ENCODE data around the gene POU3F1. TPM values are rescaled to one million over a fixed set of nuclear protein-coding genes. Genes with fewer than 3 reads are reported as not detected.

Gene POU3F1
- total RNA-seq, 1 donor from 2014 or later, result 2.8 TPM

DNA sequence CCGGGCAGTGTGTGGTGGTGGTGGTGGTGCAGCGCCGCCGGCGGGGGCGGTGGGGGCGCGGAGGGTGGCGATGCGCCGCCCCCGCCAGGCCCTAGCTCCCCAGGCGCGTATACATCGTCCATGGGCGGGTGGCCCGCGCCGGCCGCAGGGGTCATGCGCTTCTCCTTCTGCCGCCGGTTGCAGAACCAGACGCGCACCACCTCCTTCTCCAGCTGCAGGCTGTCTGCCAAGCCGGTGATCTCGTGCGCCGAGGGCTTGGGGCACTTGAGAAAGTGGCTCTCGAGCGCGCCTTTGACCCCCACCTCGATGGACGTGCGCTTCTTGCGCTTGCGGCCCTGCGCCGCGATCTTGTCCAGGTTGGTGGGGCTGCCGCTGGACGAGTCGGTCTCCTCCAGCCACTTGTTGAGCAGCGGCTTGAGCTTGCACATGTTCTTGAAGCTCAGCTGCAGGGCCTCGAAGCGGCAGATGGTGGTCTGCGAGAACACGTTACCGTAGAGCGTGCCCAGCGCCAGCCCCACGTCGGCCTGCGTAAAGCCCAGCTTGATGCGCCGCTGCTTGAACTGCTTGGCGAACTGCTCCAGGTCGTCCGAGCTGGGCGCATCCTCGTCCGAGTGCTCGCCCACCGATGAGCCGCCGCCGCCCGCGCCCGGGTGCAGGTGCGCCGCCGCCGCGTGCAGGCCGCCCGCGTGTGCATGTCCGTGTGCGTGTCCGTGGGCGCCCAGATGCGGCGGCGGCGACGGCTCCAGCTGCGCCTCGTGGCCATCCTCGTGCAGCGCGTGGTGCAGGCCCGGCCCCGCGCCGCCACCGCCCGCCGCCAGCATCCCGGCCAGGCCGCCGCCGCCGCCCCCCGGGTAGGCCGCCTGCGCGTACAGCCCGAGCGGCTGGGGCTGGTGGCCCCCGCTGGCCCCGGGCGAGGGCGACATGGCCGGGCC lies 926 bp downstream of the POU3F1 start:
- H3K4me1 Mint-ChIP-seq (ENCODE audit: unreplicated experiment), result peaks cover 15% of the 10 kb centered on the region
- no peak for DNase-seq (ENCODE audit: extremely low spot score, unreplicated experiment)
- peaks cover 3% of the 10 kb centered on the region for H3K36me3 Mint-ChIP-seq

DNA sequence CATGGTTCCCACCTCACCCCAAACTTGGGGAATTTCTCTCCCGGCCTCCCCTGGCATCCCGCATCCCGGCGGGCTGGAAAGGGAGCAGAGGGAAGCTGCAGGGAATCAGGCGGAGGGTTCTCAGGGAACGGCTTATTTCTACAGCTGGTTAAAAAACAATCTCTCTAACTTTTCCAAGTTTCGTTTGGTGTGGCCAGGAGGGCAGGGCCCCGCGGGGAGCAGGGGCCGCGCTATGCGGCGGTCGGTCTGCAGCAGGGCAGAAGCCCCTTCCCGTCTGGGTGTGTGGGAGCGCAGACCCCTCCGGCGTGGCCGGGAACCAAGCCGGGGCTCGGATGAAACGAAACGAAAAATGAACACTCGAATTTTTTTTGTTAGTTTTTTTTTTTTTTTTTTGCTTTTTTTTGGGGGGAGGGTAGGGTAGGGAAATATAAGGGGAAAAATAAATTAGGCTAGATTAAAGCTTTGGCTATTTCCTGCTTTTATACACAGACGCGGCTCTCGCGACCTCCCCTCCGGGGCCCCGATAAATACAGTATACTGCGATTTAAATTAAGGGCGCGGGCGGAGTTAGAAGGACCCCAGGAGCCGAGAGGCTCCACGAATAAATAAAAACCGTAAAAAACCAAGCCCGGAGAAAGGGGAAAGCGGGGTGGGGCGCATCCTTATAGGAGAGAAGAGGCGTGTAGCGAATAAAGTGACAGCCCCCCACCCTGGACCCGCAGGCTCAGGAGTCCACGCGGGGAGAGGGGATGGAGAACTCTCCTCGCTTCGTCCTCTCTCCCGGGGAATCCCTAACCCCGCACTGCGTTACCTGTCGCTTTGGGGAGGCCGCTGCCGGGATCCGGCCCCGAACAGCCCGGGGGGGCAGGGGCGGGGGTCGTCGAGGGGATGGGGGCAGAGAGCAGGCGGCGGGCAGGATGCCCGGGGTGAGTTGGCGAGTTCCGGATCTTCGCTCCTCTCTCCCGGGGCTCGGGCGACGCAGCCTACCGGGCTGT lies 2.1 kb downstream of the POU3F1 start:
- H3K36me3 Mint-ChIP-seq, result peaks cover 3% of the 10 kb centered on the region
- H3K9me3 Mint-ChIP-seq, result no peaks in the 10 kb centered on the region
- peak overlapping the region; percentile 85 for H3K4me3 Mint-ChIP-seq
- no peak overlapping the region for H3K27ac Mint-ChIP-seq
- TF ChIP-seq, protein P1, sequence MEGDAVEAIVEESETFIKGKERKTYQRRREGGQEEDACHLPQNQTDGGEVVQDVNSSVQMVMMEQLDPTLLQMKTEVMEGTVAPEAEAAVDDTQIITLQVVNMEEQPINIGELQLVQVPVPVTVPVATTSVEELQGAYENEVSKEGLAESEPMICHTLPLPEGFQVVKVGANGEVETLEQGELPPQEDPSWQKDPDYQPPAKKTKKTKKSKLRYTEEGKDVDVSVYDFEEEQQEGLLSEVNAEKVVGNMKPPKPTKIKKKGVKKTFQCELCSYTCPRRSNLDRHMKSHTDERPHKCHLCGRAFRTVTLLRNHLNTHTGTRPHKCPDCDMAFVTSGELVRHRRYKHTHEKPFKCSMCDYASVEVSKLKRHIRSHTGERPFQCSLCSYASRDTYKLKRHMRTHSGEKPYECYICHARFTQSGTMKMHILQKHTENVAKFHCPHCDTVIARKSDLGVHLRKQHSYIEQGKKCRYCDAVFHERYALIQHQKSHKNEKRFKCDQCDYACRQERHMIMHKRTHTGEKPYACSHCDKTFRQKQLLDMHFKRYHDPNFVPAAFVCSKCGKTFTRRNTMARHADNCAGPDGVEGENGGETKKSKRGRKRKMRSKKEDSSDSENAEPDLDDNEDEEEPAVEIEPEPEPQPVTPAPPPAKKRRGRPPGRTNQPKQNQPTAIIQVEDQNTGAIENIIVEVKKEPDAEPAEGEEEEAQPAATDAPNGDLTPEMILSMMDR (conservative IDR thresholded peaks at IDR 0.05), result no peak
- H3K4me1 Mint-ChIP-seq (ENCODE audit: unreplicated experiment), result peaks cover 6% of the 10 kb centered on the region
- DNase-seq (ENCODE audit: extremely low spot score, unreplicated experiment), result no peak
- H3K27me3 Mint-ChIP-seq, result peaks cover 79% of the 10 kb centered on the region

More for the DNA sequence above, 926 bp downstream of the POU3F1 start:
- H3K9me3 Mint-ChIP-seq, result no peaks in the 10 kb centered on the region
- H3K4me3 Mint-ChIP-seq, result peak overlapping the region; percentile 74
- TF ChIP-seq, protein P1 (conservative IDR thresholded peaks at IDR 0.05), result no peak
- peaks cover 78% of the 10 kb centered on the region for H3K27me3 Mint-ChIP-seq
- H3K27ac Mint-ChIP-seq, result no peak overlapping the region

DNA sequence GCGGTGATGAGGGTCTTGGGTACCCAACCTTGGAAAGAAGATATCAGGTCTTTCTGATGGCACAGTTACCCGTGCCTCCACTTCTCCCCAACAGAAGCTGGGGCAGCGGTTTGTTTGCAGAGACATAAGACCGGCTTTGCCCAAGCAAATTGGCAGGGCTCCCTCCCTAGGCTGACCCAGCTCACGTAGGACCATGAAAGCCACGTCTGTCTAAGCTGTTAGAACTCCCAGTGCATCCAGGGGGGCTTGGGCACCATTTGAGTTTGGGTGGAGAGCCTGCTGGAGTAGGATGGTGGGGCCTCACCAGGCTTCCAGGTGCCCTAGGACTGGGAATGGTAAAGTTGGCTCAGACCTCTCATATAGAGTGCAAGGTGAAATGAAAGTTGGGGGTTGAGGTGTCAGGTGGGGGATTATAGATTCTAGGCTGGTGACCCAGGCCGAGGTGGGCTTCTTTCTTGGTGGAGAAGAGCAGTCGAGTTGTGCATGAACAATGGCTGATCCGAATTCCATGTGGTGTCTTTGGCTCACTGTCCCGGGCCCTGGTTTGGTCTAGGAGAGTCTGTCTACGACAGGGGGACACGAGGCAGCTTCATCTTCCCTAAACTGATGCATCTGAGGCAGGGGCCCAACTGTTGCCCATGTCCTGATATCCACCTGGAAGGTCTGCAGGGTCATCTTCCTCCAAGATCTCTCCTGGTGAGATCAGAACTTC lies 3.4 kb downstream of the POU3F1 start:
- no peak overlapping the region for H3K27ac Mint-ChIP-seq
- TF ChIP-seq, protein P1 (conservative IDR thresholded peaks at IDR 0.05), result no peak
- H3K36me3 Mint-ChIP-seq, result peaks cover 3% of the 10 kb centered on the region
- H3K4me3 Mint-ChIP-seq, result peak overlapping the region; percentile 31
- H3K9me3 Mint-ChIP-seq, result no peaks in the 10 kb centered on the region
- H3K27me3 Mint-ChIP-seq, result peaks cover 78% of the 10 kb centered on the region
- peaks cover 6% of the 10 kb centered on the region for H3K4me1 Mint-ChIP-seq (ENCODE audit: unreplicated experiment)
- no peak for DNase-seq (ENCODE audit: extremely low spot score, unreplicated experiment)

DNA sequence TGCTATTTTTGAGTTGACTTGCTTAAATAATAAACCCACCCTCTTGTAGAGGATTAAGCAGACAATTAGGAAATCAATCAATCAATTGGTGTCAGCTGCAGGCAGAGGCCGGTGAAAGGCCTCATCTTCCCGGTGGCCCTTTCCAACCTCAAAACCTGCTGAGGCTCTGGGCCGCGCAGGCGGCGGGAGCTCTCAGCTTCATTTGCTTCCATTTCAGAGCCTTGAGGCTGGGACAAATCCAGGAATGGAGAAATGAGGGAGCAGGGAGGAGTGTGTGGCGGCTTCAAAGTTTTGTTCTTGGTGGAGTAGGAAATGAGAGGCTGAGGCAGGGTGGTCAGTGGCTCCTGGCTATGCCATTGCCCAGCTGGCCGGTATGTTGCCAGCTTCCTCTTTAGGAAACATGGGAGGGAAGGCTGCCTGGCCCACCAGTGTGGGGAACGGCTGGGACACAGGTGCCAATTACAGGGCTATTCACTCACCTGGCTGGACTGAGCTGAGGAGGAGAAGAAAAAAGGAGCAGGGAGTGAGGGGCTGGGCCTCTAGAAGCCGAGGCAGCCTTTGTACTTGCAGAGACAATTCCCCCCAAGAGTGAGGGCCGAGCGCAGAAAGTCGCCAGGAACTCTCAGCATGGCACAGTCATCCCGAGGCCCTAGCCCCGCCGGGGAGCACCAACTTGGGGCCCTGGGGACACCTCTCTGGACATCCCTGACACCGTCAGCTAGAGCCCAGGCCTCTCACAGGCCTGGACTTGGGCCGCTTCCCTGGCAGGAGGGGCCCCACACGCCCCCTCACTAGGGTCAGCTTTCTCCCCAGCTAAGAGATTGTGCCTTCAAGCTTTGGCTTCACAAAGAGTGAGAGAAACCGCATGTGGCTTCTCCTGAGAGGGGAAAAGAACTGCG lies 4.4 kb downstream of the POU3F1 start:
- Mint-ChIP-seq H3K27me3 (peaks cover 74% of the 10 kb centered on the region), H3K27ac (no peak overlapping the region), H3K9me3 (no peaks in the 10 kb centered on the region), H3K4me1 (ENCODE audit: unreplicated experiment) (peaks cover 6% of the 10 kb centered on the region), H3K36me3 (peaks cover 3% of the 10 kb centered on the region), H3K4me3 (peak overlapping the region; percentile 50)
- DNase-seq (ENCODE audit: extremely low spot score, unreplicated experiment), result no peak
- TF ChIP-seq, protein P1 (conservative IDR thresholded peaks at IDR 0.05), result no peak

Data from type B pancreatic cell (in vitro differentiated cells).